K562 (cell line): ENCODE results near the gene RNASE13. TPM values are rescaled to one million over a fixed set of nuclear protein-coding genes. Genes with fewer than 3 reads are reported as not detected.
"Not testable (repeated sequence)": the region's sequence is repeated elsewhere in the genome, so short reads cannot be mapped to it uniquely, and the experiment has no call there.

Experiments used
- ATAC-seq: fragments of 200-7000 bp; cut with Tn5 transposase; 3 replicates; pipeline ENCODE4 v1.9.1; 2020; ENCODE audit warnings: moderate library complexity
- BruUV-seq: library from RNA; stranded (reverse); fragments of 400-500 nt; replicated peaks from 2 replicates; lab custom pipeline; 2021; lab: Mats Ljungman, UMichigan
- CTCF ChIA-PET: fragments of 300-600 bp; formaldehyde crosslinking; extraction: SDS; loops from one replicate; lab custom pipeline; 2021; ENCODE audit warnings: low intra/inter-chr PET ratio; lab: Yijun Ruan, JAX
- POLR2A ChIA-PET: fragments of 300-600, 350-650 bp; sonication (Branson Sonifier 250); formaldehyde crosslinking; extraction: SDS; loops from one replicate; lab custom pipeline; 2021; ENCODE audit warnings: antibody characterized with exemption, inconsistent platforms; lab: Yijun Ruan, JAX
- DNase-seq, 4 experiments: peaks; one replicate each; pipeline versions ENCODE4 v3.0.0 to v3.0.0-alpha.2; 2011 to 2018; ENCODE audit warnings: low spot score in 3 of 4, mixed read lengths in 3 of 4; ENCODE audit errors: extremely low read depth in 1 of 4
- FAIRE-seq: peaks from 2 replicates; lab custom pipeline; 2011; peaks lifted over from hg19 to GRCh38; lab: Jason Lieb, UNC
- H2AFZ ChIP-seq: 2 replicates; pipeline ENCODE4 v1.6.0; 2011; ENCODE audit warnings: low read depth, low read length, control low read depth, inconsistent platforms
- H3K27ac ChIP-seq: fragments of 200-600 bp; 3 replicates; pipeline ENCODE4 v1.8.0; 2011; ENCODE audit warnings: low read depth, mild to moderate bottlenecking, control low read depth, inconsistent platforms, low read length, moderate library complexity, mixed read lengths; ENCODE audit errors: extremely low read depth
- H3K27me3 ChIP-seq, 2 experiments: fragments of 300-600 bp in 1 of 2; 2 replicates in 1 of 2; 3 replicates in 1 of 2; pipeline versions ENCODE4 v1.6.0 to v1.8.0; 2011; ENCODE audit warnings: inconsistent platforms in 2 of 2, low read length in 2 of 2, mild to moderate bottlenecking in 1 of 2, mixed read lengths in 1 of 2, moderate library complexity in 1 of 2; ENCODE audit not compliant: control insufficient read depth in 2 of 2, insufficient read depth in 2 of 2
- H3K36me3 ChIP-seq: fragments of 300-600 bp; 3 replicates; pipeline ENCODE4 v1.8.0; 2011; ENCODE audit warnings: mild to moderate bottlenecking, low read length, inconsistent platforms; ENCODE audit not compliant: control insufficient read depth, insufficient read depth
- H3K4me1 ChIP-seq, 2 experiments: fragments of 200-600 bp in 1 of 2; replicated peaks in 1 of 2; 2 replicates in 1 of 2; 3 replicates in 1 of 2; pipeline versions ENCODE4 v1.5.1 to v1.8.0; 2011; ENCODE audit warnings: inconsistent platforms in 2 of 2, low read length in 2 of 2, mild to moderate bottlenecking in 1 of 2, mixed read lengths in 1 of 2, moderate library complexity in 1 of 2; ENCODE audit not compliant: control insufficient read depth in 2 of 2, insufficient read depth in 2 of 2
- H3K4me2 ChIP-seq: 2 replicates; pipeline ENCODE4 v1.6.1; 2011; ENCODE audit warnings: low read length, control low read depth, inconsistent platforms, mixed read lengths; ENCODE audit not compliant: insufficient read depth
- H3K4me3 ChIP-seq: fragments of 200-600 bp; sonication (generic), shearing (Covaris generic); 2 replicates; pipeline ENCODE4 v1.5.1; 2016; ENCODE audit warnings: control low read depth, inconsistent platforms
- H3K79me2 ChIP-seq: fragments of 200-600 bp; 3 replicates; pipeline ENCODE4 v1.8.0; 2011; ENCODE audit warnings: low read length, inconsistent platforms; ENCODE audit not compliant: control insufficient read depth, insufficient read depth
- H3K9ac ChIP-seq, 2 experiments: 2 replicates each; pipeline versions ENCODE4 v1.6.0 to v1.6.1; 2011; ENCODE audit warnings: low read depth in 2 of 2, low read length in 2 of 2, control low read depth in 1 of 2, inconsistent platforms in 1 of 2, mild to moderate bottlenecking in 1 of 2, mixed read lengths in 1 of 2; ENCODE audit not compliant: insufficient read depth in 1 of 2
- H3K9me1 ChIP-seq: one replicate; pipeline ENCODE4 v1.6.0; 2011; ENCODE audit warnings: inconsistent platforms, mild to moderate bottlenecking, low read length, moderate library complexity; ENCODE audit not compliant: control insufficient read depth, insufficient read depth
- H3K9me3 ChIP-seq: replicated peaks from 2 replicates; pipeline ENCODE4 v1.5.1; 2011; ENCODE audit warnings: low read depth, low read length, inconsistent platforms; ENCODE audit not compliant: control insufficient read depth, insufficient read depth
- H4K20me1 ChIP-seq: replicated peaks from 2 replicates; pipeline ENCODE4 v1.6.1; 2011; ENCODE audit warnings: low read length, inconsistent platforms, mixed read lengths; ENCODE audit not compliant: control insufficient read depth, insufficient read depth
- ARID1B ChIP-seq: fragments of 450-650 bp; IDR thresholded peaks from 2 replicates; pipeline ENCODE4 v1.6.1; 2016; ENCODE audit warnings: antibody characterized with exemption, mild to moderate bottlenecking, inconsistent platforms
- C11orf30 ChIP-seq: fragments of 450-650 bp; IDR thresholded peaks from 2 replicates; pipeline ENCODE4 v1.6.1; 2016; ENCODE audit warnings: low read depth, mild to moderate bottlenecking
- CEBPZ ChIP-seq: fragments of 150-350 bp; IDR thresholded peaks from 2 replicates; pipeline ENCODE4 v1.6.1; 2014; ENCODE audit warnings: low read depth, mild to moderate bottlenecking, low read length, borderline replicate concordance
- DPF2 ChIP-seq: fragments of 450-650 bp; IDR thresholded peaks from 2 replicates; pipeline ENCODE4 v1.6.1; 2016
- FOSL1 ChIP-seq: fragments of 200-800 bp; sonication (Bioruptor generic); conservative IDR thresholded peaks from 2 replicates; pipeline ENCODE4 v1.6.1; 2016; ENCODE audit warnings: missing genetic modification characterization, missing compliant biosample characterization
- JUN ChIP-seq, 2 experiments: sonication (generic) in 1 of 2; formaldehyde crosslinking in 1 of 2; IDR thresholded peaks; 2 replicates each; pipeline versions ENCODE4 v1.6.1 to v1.8.0; 2012 to 2022; ENCODE audit warnings: borderline replicate concordance in 2 of 2, mild to moderate bottlenecking in 2 of 2, improper control_type of control experiment in 1 of 2, low read depth in 1 of 2, low read length in 1 of 2, missing genetic modification reagents in 1 of 2
- JUND ChIP-seq, 2 experiments: IDR thresholded peaks; 2 replicates in 1 of 2; 3 replicates in 1 of 2; pipeline ENCODE4 v1.6.1; 2011; ENCODE audit warnings: borderline replicate concordance in 2 of 2, low read depth in 2 of 2, low read length in 2 of 2, improper control_type of control experiment in 1 of 2, missing biosample characterization in 1 of 2, missing genetic modification characterization in 1 of 2, missing genetic modification reagents in 1 of 2
- MCM2 ChIP-seq: fragments of 450-650 bp; IDR thresholded peaks from 2 replicates; pipeline ENCODE4 v1.6.1; 2017; ENCODE audit warnings: low read depth, mild to moderate bottlenecking
- SMARCA4 ChIP-seq: fragments of 450-650 bp; IDR thresholded peaks from 2 replicates; pipeline ENCODE4 v1.6.1; 2016
- TEAD2 ChIP-seq: fragments of 450-650 bp; IDR thresholded peaks from 2 replicates; pipeline ENCODE4 v1.6.1; 2016; ENCODE audit warnings: missing genetic modification characterization, control low read depth, missing compliant biosample characterization
- WGBS: fragments of 100-300 bp; shearing (Covaris generic); methylation state at CpG from one replicate; pipeline ENCODE4 v1.1.6; 2016; ENCODE audit warnings: low coverage, mixed read lengths; ENCODE audit not compliant: insufficient coverage; ENCODE audit errors: missing lambda C conversion rate; 5-methylcytosine and 5-hydroxymethylcytosine counted together
- in situ Hi-C: fragments of 300-500 bp; cut with MboI; formaldehyde crosslinking; loops from 4 replicates; pipeline ENCODE4 v1.15.0; 2018; ENCODE audit warnings: inconsistent platforms, mixed read lengths
- intact Hi-C: fragments of 100-400 bp; cut with micrococcal nuclease; formaldehyde crosslinking; loops from 2 replicates; pipeline ENCODE4 v1.14.2; 2022
- polyA plus RNA-seq, 8 experiments: library from polyadenylated mRNA; depleted of rRNA in 4 of 8; stranded (reverse) in 5 of 8; unstranded in 3 of 8; fragments of >200 nt; fragmentation: Nextera tagmentation in 2 of 8; fragmentation: Illumina TruSeq in 1 of 8; extraction: Ambion mirVana in 2 of 8; extraction: Trizol in 1 of 8; gene quantifications; 2 replicates each; pipeline versions ENCODE4 v1.2.1 to v1.2.3, GENCODE V29; 2011 to 2014; ENCODE audit warnings: inconsistent platforms in 1 of 8, missing spikeins in 1 of 8
- total RNA-seq, 7 experiments: library from RNA; depleted of rRNA in 6 of 7; stranded (reverse); fragments of >200 nt in 6 of 7; fragmentation: Illumina TruSeq in 2 of 7; extraction: Trizol in 2 of 7; gene quantifications; 2 replicates each; pipeline versions ENCODE4 v1.2.1 to v1.2.3, GENCODE V29; 2011 to 2021; ENCODE audit warnings: low replicate concordance in 1 of 7
- TF ChIP-seq, protein P1 (sequence below), 2 experiments: fragments of 450-650 bp in 1 of 2; sonication (generic) in 1 of 2; formaldehyde crosslinking in 1 of 2; IDR thresholded peaks in 1 of 2; conservative IDR thresholded peaks in 1 of 2; 2 replicates each; pipeline versions ENCODE4 v1.6.1 to v1.8.1; 2016 to 2023; ENCODE audit warnings: mild to moderate bottlenecking in 2 of 2, moderate library complexity in 2 of 2, inconsistent platforms in 1 of 2, missing genetic modification reagents in 1 of 2

The RNASE13 gene
- total and polyA plus RNA-seq, 9 of the 15 experiments (the other 6 are each of a cell fraction or from before 2014, with no cell fraction given) = not detected

DNA sequence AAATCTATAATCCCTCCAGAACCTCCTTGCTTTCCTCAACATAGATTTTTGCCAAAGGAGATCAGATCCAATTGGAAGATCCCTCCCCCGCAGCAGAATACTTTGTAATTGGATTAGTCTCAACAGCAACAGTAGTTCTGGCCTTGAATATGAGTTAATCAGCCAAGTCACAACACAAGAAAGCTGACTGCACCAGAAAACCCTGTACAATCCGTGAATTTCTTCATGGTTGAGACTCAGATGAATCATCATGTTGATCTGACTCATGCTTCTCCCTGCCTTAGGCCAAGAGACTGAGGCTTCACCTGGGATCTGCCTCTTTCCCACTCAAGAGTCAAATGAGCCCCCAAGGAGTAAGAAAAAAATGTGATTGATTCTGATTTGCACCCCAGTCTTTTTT is 47.8 kb downstream of the RNASE13 start:
- FAIRE-seq (peak; percentile 64), DNase-seq (peak; percentile 19 to 40 (median 31)), ATAC-seq (no peak)
- intact Hi-C loops = no loop called here
- H3K4me2 ChIP-seq = no peak overlapping the region
- BruUV-seq = no TSS peak
- H4K20me1 ChIP-seq = no peaks in the 10 kb centered on the region
- in situ Hi-C loops = no loop called here
- ChIA-PET POLR2A (interaction anchor here (0.7 kb wide), 1 partner anchor 14 kb away, joined by 3 read pairs; no protein-coding TSS in a partner anchor), CTCF (no interaction called here)
- H3K9me3 ChIP-seq = no peaks in the 10 kb centered on the region
- no peaks in the 10 kb centered on the region for H3K27me3 ChIP-seq
- no peak for TF ChIP-seq CEBPZ
- TF ChIP-seq FOSL1 (tag) = peak; percentile 89
- TF ChIP-seq DPF2 = 0 out of 2 replicates have a peak, but pooled peaks have one; percentile 28
- TF ChIP-seq, protein P1, sequence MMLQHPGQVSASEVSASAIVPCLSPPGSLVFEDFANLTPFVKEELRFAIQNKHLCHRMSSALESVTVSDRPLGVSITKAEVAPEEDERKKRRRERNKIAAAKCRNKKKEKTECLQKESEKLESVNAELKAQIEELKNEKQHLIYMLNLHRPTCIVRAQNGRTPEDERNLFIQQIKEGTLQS (IDR thresholded peaks at IDR 0.05) = peak; percentile 82
- TF ChIP-seq, protein P1 (CRISPR knock-in tag; conservative IDR thresholded peaks at IDR 0.05) = no peak
- TF ChIP-seq MCM2 = no peak
- peak; percentile 35 for TF ChIP-seq ARID1B
- TF ChIP-seq TEAD2 (tag) = no peak
- peak; percentile 69 for TF ChIP-seq JUN (IDR thresholded peaks at IDR 0.05; ENCODE audit: borderline replicate concordance, low read depth, low read length)
- TF ChIP-seq JUN (CRISPR knock-in tag; IDR thresholded peaks at IDR 0.05; ENCODE audit: borderline replicate concordance) = no peak
- peak; percentile 15; the same call in 1 of the 2 replicates for TF ChIP-seq C11orf30
- TF ChIP-seq JUND (IDR thresholded peaks at IDR 0.05; ENCODE audit: borderline replicate concordance, low read depth, low read length) = peak; percentile 81; the same call in 1 of the 2 replicates
- TF ChIP-seq JUND (tag; IDR thresholded peaks at IDR 0.05; ENCODE audit: borderline replicate concordance, low read depth, low read length) = peak; percentile 70; the same call in 1 of the 3 replicates
- TF ChIP-seq SMARCA4 = peak; percentile 49; the same call in 1 of the 2 replicates
- H2AFZ ChIP-seq = peak overlapping the region; percentile 28; the same call in 1 of the 2 replicates
- WGBS = 16% methylated on average over 2 of the region's 2 CpGs
- peaks cover 20% of the 10 kb centered on the region for H3K79me2 ChIP-seq
- no peak overlapping the region for H3K9ac ChIP-seq
- H3K4me1 ChIP-seq = peaks cover 7 to 10% of the 10 kb centered on the region in 2 experiments; a peak in 3 of 5 replicates
- H3K4me3 ChIP-seq = no peak overlapping the region
- H3K36me3 ChIP-seq = peaks cover 3% of the 10 kb centered on the region; the same call in 1 of the 3 replicates
- H3K27ac ChIP-seq = no peak overlapping the region
- H3K9me1 ChIP-seq = no peaks in the 10 kb centered on the region

DNA sequence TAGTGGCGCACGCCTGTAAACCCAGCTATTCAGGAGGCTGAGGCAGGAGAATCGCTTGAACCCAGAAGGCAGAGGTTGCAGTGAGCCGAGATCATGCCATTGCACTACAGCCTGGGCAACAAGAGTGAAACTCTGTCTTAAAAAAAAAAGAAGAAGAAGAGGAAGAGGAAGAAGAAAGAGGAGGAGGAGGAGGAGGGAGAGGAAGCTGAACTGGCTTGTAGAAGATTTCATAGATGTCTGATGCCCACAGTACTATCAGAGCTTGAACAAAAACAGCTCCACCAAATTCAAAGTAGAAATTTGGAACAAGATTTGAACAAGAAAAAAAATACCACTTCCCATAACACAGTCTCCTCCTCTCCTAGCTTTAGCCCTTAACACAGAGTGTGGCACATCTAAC is 49.0 kb downstream of the RNASE13 start:
- H3K79me2 ChIP-seq, H3K36me3 ChIP-seq, FAIRE-seq, in situ Hi-C loops, POLR2A ChIA-PET, CTCF ChIA-PET, H3K9ac ChIP-seq, H3K27me3 ChIP-seq, H3K27ac ChIP-seq, H4K20me1 ChIP-seq, H3K4me3 ChIP-seq, H3K9me3 ChIP-seq, DNase-seq, H3K9me1 ChIP-seq, intact Hi-C loops, H3K4me2 ChIP-seq, ATAC-seq, H2AFZ ChIP-seq, BruUV-seq: not testable (repeated sequence)
- WGBS = no CpG with 5 or more reads among the region's 4 CpGs
- peaks cover 7 to 10% of the 10 kb centered on the region in 2 experiments; a peak in 3 of 5 replicates for H3K4me1 ChIP-seq
